ENCODE results near the gene S1PR4.

DNA sequence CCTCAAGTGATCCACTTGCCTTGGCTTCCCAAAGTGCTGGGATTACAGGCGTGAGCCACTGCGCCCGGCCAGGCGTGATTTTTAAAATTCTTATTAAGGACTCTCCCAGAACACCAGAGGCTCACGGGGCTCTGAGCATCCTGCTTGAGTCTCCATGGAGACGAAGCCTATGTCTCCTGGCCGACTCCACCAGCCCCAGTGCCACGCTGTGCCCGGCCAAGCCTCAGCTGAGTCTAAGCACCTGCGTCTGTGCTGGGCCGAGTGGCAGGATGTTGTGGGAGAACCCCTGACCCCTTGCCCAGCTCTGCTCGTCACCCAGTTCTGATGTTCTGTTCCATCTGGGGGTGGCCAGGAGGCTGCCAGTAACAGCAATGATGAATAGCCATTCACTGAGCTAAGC, 42.0 kb downstream of the S1PR4 start:
- TF ChIP-seq POLR2A (IDR thresholded peaks at IDR 0.05; ENCODE audit: low read depth, low read length), result no peak
- TF ChIP-seq POLR2AphosphoS5 (IDR thresholded peaks at IDR 0.05; ENCODE audit: low read depth, low read length), result no peak

Data from GM12891 (cell line).